HepG2 (cell line): ENCODE data around the gene ABCF1. TPM values are rescaled to one million over a fixed set of nuclear protein-coding genes. Genes with fewer than 3 reads are reported as not detected.

Source experiments
- BORCS8-MEF2B ChIP-seq: sonication (generic); formaldehyde crosslinking; IDR thresholded peaks from 2 replicates; pipeline ENCODE4 v1.8.0; 2022; ENCODE audit warnings: mild to moderate bottlenecking, missing genetic modification reagents
- DPF2 ChIP-seq: sonication (generic); formaldehyde crosslinking; IDR thresholded peaks from 2 replicates; pipeline ENCODE4 v1.4.0; 2020; ENCODE audit warnings: mild to moderate bottlenecking, low read depth, missing genetic modification reagents, borderline replicate concordance
- HMG20B ChIP-seq: conservative IDR thresholded peaks from 2 replicates; pipeline ENCODE4 v1.6.1; 2016; ENCODE audit warnings: missing genetic modification reagents, missing compliant biosample characterization
- ISX ChIP-seq: sonication (generic); formaldehyde crosslinking; conservative IDR thresholded peaks from 2 replicates; pipeline ENCODE4 v1.5.0; 2020; ENCODE audit warnings: missing genetic modification reagents
- MLX ChIP-seq: IDR thresholded peaks from 2 replicates; pipeline ENCODE4 v1.6.1; 2016
- MZF1 ChIP-seq: sonication (generic); formaldehyde crosslinking; IDR thresholded peaks from 2 replicates; pipeline ENCODE4 v1.8.1; 2023; ENCODE audit warnings: mild to moderate bottlenecking, missing genetic modification reagents, borderline replicate concordance
- THAP11 ChIP-seq: IDR thresholded peaks from 2 replicates; pipeline ENCODE4 v1.6.1; 2016; ENCODE audit warnings: missing biosample characterization, missing genetic modification reagents
- ZNF101 ChIP-seq: sonication (generic); formaldehyde crosslinking; IDR thresholded peaks from 2 replicates; pipeline ENCODE4 v1.4.0; 2020; ENCODE audit warnings: mild to moderate bottlenecking, low read depth, missing genetic modification reagents, borderline replicate concordance
- polyA plus RNA-seq, 8 experiments: library from polyadenylated mRNA; depleted of rRNA in 3 of 8; stranded (reverse) in 7 of 8; unstranded in 1 of 8; fragments of >200 nt; fragmentation: Illumina TruSeq in 4 of 8; extraction: Trizol in 4 of 8; gene quantifications; 2 replicates each; pipeline versions ENCODE4 v1.2.1 to v1.2.3, GENCODE V29; 2011 to 2016; ENCODE audit warnings: low read depth in 4 of 8, missing spikeins in 1 of 8, mixed read lengths in 1 of 8; ENCODE audit not compliant: insufficient read depth in 1 of 8
- total RNA-seq, 5 experiments: library from RNA; depleted of rRNA; stranded (reverse); fragments of >200 nt; fragmentation: Illumina TruSeq; extraction: Trizol; gene quantifications; 2 replicates each; pipeline ENCODE4 v1.2.3, GENCODE V29; 2016; ENCODE audit warnings: low read depth in 1 of 5
- TF ChIP-seq, protein P1 (sequence below), 2 experiments: sonication (generic) in 1 of 2; formaldehyde crosslinking in 1 of 2; IDR thresholded peaks; 2 replicates each; pipeline versions ENCODE4 v1.6.1 to v1.9.0; 2014 to 2022; ENCODE audit warnings: antibody characterized with exemption in 1 of 2, borderline replicate concordance in 1 of 2, inconsistent platforms in 1 of 2, low read depth in 1 of 2, missing genetic modification reagents in 1 of 2
- TF ChIP-seq, protein P2 (sequence below): sonication (generic); formaldehyde crosslinking; IDR thresholded peaks from 2 replicates; pipeline ENCODE4 v1.5.0; 2020; ENCODE audit warnings: mild to moderate bottlenecking, missing genetic modification reagents, borderline replicate concordance
- TF ChIP-seq, protein P3 (sequence below): sonication (generic); formaldehyde crosslinking; IDR thresholded peaks from 2 replicates; pipeline ENCODE4 v1.5.1; 2020; ENCODE audit warnings: missing genetic modification reagents, mild to moderate bottlenecking, borderline replicate concordance
- TF ChIP-seq, protein P4 (sequence below): sonication (generic); formaldehyde crosslinking; IDR thresholded peaks from 2 replicates; pipeline ENCODE4 v1.4.0; 2020; ENCODE audit warnings: mild to moderate bottlenecking, missing genetic modification reagents, borderline replicate concordance
- TF ChIP-seq, protein P5 (sequence below): sonication (generic); formaldehyde crosslinking; IDR thresholded peaks from 2 replicates; pipeline ENCODE4 v1.9.0; 2021; ENCODE audit warnings: missing genetic modification reagents, borderline replicate concordance

Gene ABCF1
- total and polyA plus RNA-seq, 2 of the 13 experiments (the other 11 are each of a cell fraction or from before 2014, with no cell fraction given): 25.4 to 98.9 TPM

- TF ChIP-seq, protein P1, sequence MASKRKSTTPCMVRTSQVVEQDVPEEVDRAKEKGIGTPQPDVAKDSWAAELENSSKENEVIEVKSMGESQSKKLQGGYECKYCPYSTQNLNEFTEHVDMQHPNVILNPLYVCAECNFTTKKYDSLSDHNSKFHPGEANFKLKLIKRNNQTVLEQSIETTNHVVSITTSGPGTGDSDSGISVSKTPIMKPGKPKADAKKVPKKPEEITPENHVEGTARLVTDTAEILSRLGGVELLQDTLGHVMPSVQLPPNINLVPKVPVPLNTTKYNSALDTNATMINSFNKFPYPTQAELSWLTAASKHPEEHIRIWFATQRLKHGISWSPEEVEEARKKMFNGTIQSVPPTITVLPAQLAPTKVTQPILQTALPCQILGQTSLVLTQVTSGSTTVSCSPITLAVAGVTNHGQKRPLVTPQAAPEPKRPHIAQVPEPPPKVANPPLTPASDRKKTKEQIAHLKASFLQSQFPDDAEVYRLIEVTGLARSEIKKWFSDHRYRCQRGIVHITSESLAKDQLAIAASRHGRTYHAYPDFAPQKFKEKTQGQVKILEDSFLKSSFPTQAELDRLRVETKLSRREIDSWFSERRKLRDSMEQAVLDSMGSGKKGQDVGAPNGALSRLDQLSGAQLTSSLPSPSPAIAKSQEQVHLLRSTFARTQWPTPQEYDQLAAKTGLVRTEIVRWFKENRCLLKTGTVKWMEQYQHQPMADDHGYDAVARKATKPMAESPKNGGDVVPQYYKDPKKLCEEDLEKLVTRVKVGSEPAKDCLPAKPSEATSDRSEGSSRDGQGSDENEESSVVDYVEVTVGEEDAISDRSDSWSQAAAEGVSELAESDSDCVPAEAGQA (IDR thresholded peaks at IDR 0.05; ENCODE audit: low read depth): no peak
- TF ChIP-seq, protein P1 (CRISPR knock-in tag; IDR thresholded peaks at IDR 0.05; ENCODE audit: borderline replicate concordance): no peak
- TF ChIP-seq ISX: no peak
- TF ChIP-seq, protein P2, sequence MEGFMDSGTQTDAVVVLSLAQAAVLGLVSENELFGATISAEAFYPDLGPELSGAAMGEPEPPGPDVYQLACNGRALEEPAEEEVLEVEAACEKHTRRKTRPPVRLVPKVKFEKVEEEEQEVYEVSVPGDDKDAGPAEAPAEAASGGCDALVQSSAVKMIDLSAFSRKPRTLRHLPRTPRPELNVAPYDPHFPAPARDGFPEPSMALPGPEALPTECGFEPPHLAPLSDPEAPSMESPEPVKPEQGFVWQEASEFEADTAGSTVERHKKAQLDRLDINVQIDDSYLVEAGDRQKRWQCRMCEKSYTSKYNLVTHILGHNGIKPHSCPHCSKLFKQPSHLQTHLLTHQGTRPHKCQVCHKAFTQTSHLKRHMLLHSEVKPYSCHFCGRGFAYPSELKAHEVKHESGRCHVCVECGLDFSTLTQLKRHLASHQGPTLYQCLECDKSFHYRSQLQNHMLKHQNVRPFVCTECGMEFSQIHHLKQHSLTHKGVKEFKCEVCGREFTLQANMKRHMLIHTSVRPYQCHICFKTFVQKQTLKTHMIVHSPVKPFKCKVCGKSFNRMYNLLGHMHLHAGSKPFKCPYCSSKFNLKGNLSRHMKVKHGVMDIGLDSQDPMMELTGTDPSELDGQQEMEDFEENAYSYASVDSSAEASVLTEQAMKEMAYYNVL (CRISPR knock-in tag): peak; percentile 17; the same call in 1 of the 2 replicates
- TF ChIP-seq DPF2 (CRISPR knock-in tag): no peak
- no peak for TF ChIP-seq MZF1 (CRISPR knock-in tag)
- TF ChIP-seq HMG20B: no peak
- TF ChIP-seq, protein P3, sequence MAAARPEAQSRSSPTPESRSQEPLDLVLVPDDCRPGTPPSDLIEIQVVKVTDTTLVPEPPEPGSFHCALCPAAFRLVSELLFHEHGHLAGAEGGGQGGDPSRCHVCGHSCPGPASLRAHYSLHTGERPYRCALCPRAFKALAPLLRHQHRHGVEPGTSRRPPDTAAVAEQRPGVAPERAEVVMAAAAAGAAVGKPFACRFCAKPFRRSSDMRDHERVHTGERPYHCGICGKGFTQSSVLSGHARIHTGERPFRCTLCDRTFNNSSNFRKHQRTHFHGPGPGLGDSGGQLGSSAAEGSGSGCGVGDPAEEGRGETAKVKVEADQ: no peak
- TF ChIP-seq THAP11 (CRISPR knock-in tag): peak; percentile 33
- no peak for TF ChIP-seq ZNF101 (CRISPR knock-in tag)
- TF ChIP-seq, protein P4, sequence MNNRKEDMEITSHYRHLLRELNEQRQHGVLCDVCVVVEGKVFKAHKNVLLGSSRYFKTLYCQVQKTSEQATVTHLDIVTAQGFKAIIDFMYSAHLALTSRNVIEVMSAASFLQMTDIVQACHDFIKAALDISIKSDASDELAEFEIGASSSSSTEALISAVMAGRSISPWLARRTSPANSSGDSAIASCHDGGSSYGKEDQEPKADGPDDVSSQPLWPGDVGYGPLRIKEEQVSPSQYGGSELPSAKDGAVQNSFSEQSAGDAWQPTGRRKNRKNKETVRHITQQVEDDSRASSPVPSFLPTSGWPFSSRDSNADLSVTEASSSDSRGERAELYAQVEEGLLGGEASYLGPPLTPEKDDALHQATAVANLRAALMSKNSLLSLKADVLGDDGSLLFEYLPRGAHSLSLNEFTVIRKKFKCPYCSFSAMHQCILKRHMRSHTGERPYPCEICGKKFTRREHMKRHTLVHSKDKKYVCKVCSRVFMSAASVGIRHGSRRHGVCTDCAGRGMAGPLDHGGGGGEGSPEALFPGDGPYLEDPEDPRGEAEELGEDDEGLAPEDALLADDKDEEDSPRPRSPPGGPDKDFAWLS (CRISPR knock-in tag): 0 out of 2 replicates have a peak, but pooled peaks have one; percentile 31
- TF ChIP-seq BORCS8-MEF2B (CRISPR knock-in tag): no peak
- TF ChIP-seq MLX: no peak
- TF ChIP-seq, protein P5, sequence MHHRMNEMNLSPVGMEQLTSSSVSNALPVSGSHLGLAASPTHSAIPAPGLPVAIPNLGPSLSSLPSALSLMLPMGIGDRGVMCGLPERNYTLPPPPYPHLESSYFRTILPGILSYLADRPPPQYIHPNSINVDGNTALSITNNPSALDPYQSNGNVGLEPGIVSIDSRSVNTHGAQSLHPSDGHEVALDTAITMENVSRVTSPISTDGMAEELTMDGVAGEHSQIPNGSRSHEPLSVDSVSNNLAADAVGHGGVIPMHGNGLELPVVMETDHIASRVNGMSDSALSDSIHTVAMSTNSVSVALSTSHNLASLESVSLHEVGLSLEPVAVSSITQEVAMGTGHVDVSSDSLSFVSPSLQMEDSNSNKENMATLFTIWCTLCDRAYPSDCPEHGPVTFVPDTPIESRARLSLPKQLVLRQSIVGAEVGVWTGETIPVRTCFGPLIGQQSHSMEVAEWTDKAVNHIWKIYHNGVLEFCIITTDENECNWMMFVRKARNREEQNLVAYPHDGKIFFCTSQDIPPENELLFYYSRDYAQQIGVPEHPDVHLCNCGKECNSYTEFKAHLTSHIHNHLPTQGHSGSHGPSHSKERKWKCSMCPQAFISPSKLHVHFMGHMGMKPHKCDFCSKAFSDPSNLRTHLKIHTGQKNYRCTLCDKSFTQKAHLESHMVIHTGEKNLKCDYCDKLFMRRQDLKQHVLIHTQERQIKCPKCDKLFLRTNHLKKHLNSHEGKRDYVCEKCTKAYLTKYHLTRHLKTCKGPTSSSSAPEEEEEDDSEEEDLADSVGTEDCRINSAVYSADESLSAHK (CRISPR knock-in tag): no peak
Observed at GRCh38 chr6:30615219-30615957, 44.1 kb downstream of the ABCF1 start (continued).
